Keratinocyte (primary cell): ENCODE measurements around the gene SOX18. TPM values are rescaled to one million over a fixed set of nuclear protein-coding genes. Genes with fewer than 3 reads are reported as not detected.

ENCODE experiments used
- DNase-seq: peaks from one replicate; pipeline ENCODE4 v3.0.0-alpha.2; 2011; ENCODE audit warnings: low read depth, missing footprints, low spot score
- FAIRE-seq: peaks from 2 replicates; lab custom pipeline; 2011; peaks lifted over from hg19 to GRCh38; lab: Jason Lieb, UNC
- H2AFZ ChIP-seq: 2 replicates; pipeline ENCODE4 v1.6.0; 2012; ENCODE audit warnings: low read length, control low read depth, inconsistent platforms; ENCODE audit not compliant: control insufficient read depth
- H3K27ac ChIP-seq: 2 replicates; pipeline ENCODE4 v1.5.1; 2011; ENCODE audit warnings: low read length; ENCODE audit not compliant: control insufficient read depth, insufficient read depth
- H3K27me3 ChIP-seq: 3 replicates; pipeline ENCODE4 v1.6.0; 2011; ENCODE audit warnings: low read length; ENCODE audit not compliant: control insufficient read depth, insufficient read depth; ENCODE audit errors: extremely low read depth
- H3K36me3 ChIP-seq, 2 experiments: 2 replicates in 1 of 2; 3 replicates in 1 of 2; pipeline ENCODE4 v1.5.1; 2011; ENCODE audit warnings: low read length in 2 of 2, mild to moderate bottlenecking in 1 of 2; ENCODE audit not compliant: control insufficient read depth in 2 of 2, insufficient read depth in 2 of 2; ENCODE audit errors: extremely low read depth in 1 of 2
- H3K4me1 ChIP-seq: 3 replicates; pipeline ENCODE4 v1.5.1; 2011; ENCODE audit warnings: low read length; ENCODE audit not compliant: control insufficient read depth, insufficient read depth; ENCODE audit errors: extremely low read depth
- H3K4me2 ChIP-seq: 3 replicates; pipeline ENCODE4 v1.6.0; 2011; ENCODE audit warnings: low read depth, low read length; ENCODE audit not compliant: control insufficient read depth, insufficient read depth; ENCODE audit errors: extremely low read depth
- H3K4me3 ChIP-seq, 3 experiments: fragments of 200-600 bp in 1 of 3; sonication (generic) in 1 of 3; 2 replicates in 2 of 3; 3 replicates in 1 of 3; pipeline ENCODE4 v1.5.1; 2011 to 2016; ENCODE audit warnings: low read length in 3 of 3, mild to moderate bottlenecking in 3 of 3, control low read depth in 2 of 3, inconsistent platforms in 1 of 3, low read depth in 1 of 3, mixed read lengths in 1 of 3, mixed run types in 1 of 3, moderate library complexity in 1 of 3; ENCODE audit not compliant: control insufficient read depth in 2 of 3, insufficient read depth in 2 of 3; ENCODE audit errors: extremely low read depth in 1 of 3
- H3K79me2 ChIP-seq: 2 replicates; pipeline ENCODE4 v1.6.0; 2012; ENCODE audit warnings: low read length; ENCODE audit not compliant: control insufficient read depth, insufficient read depth
- H3K9ac ChIP-seq: 3 replicates; pipeline ENCODE4 v1.6.0; 2011; ENCODE audit warnings: low read length; ENCODE audit not compliant: control insufficient read depth, insufficient read depth; ENCODE audit errors: extremely low read depth
- H3K9me1 ChIP-seq: 3 replicates; pipeline ENCODE4 v1.6.0; 2011; ENCODE audit warnings: low read length; ENCODE audit not compliant: control insufficient read depth, insufficient read depth; ENCODE audit errors: extremely low read depth
- H3K9me3 ChIP-seq: 2 replicates; pipeline ENCODE4 v1.5.1; 2012; ENCODE audit warnings: low read depth, low read length; ENCODE audit not compliant: control insufficient read depth
- H4K20me1 ChIP-seq: 3 replicates; pipeline ENCODE4 v1.6.0; 2011; ENCODE audit warnings: low read length; ENCODE audit not compliant: control insufficient read depth, insufficient read depth; ENCODE audit errors: extremely low read depth
- EZH2 ChIP-seq: IDR thresholded peaks from one replicate; pipeline ENCODE4 v1.6.1; 2012; ENCODE audit warnings: inconsistent platforms, mild to moderate bottlenecking, low read length, moderate library complexity
- dilution Hi-C: fragments of 300-500 bp; cut with MboI; formaldehyde crosslinking; loops from one replicate; pipeline ENCODE4 v1.7.0; 2020; ENCODE audit warnings: low sequenced_read_pairs; ENCODE audit not compliant: extremely low pct_ligation_motif_present
- polyA plus RNA-seq, 5 experiments: library from polyadenylated mRNA; depleted of rRNA in 3 of 5; stranded (reverse) in 3 of 5; stranded (forward) in 1 of 5; unstranded in 1 of 5; fragments of >200 nt; gene quantifications; 1 replicate in 1 of 5; 2 replicates in 3 of 5; 3 replicates in 1 of 5; pipeline versions ENCODE4 v1.2.1 to v1.2.3, GENCODE V29; 2011 to 2012; ENCODE audit warnings: missing spikeins in 2 of 5, low read depth in 1 of 5, low replicate concordance in 1 of 5
- TF ChIP-seq, protein P1 (sequence below), 3 experiments: IDR thresholded peaks in 1 of 3; conservative IDR thresholded peaks in 1 of 3; optimal IDR thresholded peaks in 1 of 3; 2 replicates in 2 of 3; 3 replicates in 1 of 3; pipeline versions ENCODE3 to v1.5.1; 2011; ENCODE audit warnings: low read length in 3 of 3, mild to moderate bottlenecking in 3 of 3, moderate library complexity in 2 of 3, control low read depth in 1 of 3, inconsistent platforms in 1 of 3; ENCODE audit not compliant: insufficient read depth in 2 of 3; ENCODE audit errors: extremely low read depth in 1 of 3

The SOX18 gene
- polyA plus RNA-seq, 1 donor (not counting 4 experiments of a cell fraction or from before 2014, with no cell fraction given) = not detected

- H3K27ac ChIP-seq = no peak overlapping the region
- H3K27me3 ChIP-seq = no peaks in the 10 kb centered on the region
- FAIRE-seq = no peak
- dilution Hi-C loops = no loop called here
- TF ChIP-seq, protein P1, sequence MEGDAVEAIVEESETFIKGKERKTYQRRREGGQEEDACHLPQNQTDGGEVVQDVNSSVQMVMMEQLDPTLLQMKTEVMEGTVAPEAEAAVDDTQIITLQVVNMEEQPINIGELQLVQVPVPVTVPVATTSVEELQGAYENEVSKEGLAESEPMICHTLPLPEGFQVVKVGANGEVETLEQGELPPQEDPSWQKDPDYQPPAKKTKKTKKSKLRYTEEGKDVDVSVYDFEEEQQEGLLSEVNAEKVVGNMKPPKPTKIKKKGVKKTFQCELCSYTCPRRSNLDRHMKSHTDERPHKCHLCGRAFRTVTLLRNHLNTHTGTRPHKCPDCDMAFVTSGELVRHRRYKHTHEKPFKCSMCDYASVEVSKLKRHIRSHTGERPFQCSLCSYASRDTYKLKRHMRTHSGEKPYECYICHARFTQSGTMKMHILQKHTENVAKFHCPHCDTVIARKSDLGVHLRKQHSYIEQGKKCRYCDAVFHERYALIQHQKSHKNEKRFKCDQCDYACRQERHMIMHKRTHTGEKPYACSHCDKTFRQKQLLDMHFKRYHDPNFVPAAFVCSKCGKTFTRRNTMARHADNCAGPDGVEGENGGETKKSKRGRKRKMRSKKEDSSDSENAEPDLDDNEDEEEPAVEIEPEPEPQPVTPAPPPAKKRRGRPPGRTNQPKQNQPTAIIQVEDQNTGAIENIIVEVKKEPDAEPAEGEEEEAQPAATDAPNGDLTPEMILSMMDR (optimal IDR thresholded peaks at IDR 0.05 in 1 of 3, IDR thresholded peaks at IDR 0.05 in 1 of 3, conservative IDR thresholded peaks at IDR 0.05 in 1 of 3; ENCODE audit: extremely low read depth in 1 of 3, insufficient read depth in 2 of 3, low read length in 3 of 3) = no peak
- TF ChIP-seq EZH2 = no peak
- no peaks in the 10 kb centered on the region for H3K9me1 ChIP-seq
- H3K9ac ChIP-seq = no peak overlapping the region
- DNase-seq = no peak
- no peaks in the 10 kb centered on the region for H3K4me1 ChIP-seq
- H3K4me2 ChIP-seq = no peak overlapping the region
- H3K36me3 ChIP-seq = peaks cover 35 to 39% of the 10 kb centered on the region in 2 experiments
- H3K79me2 ChIP-seq = peaks cover 6% of the 10 kb centered on the region
- no peak overlapping the region for H2AFZ ChIP-seq
- no peaks in the 10 kb centered on the region for H3K9me3 ChIP-seq
- H4K20me1 ChIP-seq = no peaks in the 10 kb centered on the region
- no peak overlapping the region for H3K4me3 ChIP-seq
These were observed 23.5 kb downstream of the SOX18 start for GRCh38 chr20:64025826-64026412.

GRCh38 chr20:64025101-64025825 lies 24.2 kb downstream of the SOX18 start:
- FAIRE-seq = no peak

More at GRCh38 chr20:64025101-64025825, 24.2 kb downstream of the SOX18 start:
- no peaks in the 10 kb centered on the region for H3K9me1 ChIP-seq
- H3K79me2 ChIP-seq = peaks cover 6% of the 10 kb centered on the region
- H3K36me3 ChIP-seq = peaks cover 31 to 37% of the 10 kb centered on the region in 2 experiments
- no peaks in the 10 kb centered on the region for H4K20me1 ChIP-seq
- no peak overlapping the region for H3K9ac ChIP-seq
- H3K27ac ChIP-seq = no peak overlapping the region
- no peak overlapping the region for H3K4me3 ChIP-seq
- no peak overlapping the region for H2AFZ ChIP-seq
- H3K9me3 ChIP-seq = no peaks in the 10 kb centered on the region
- TF ChIP-seq, protein P1 (optimal IDR thresholded peaks at IDR 0.05 in 1 of 3, IDR thresholded peaks at IDR 0.05 in 1 of 3, conservative IDR thresholded peaks at IDR 0.05 in 1 of 3; ENCODE audit: extremely low read depth in 1 of 3, insufficient read depth in 2 of 3, low read length in 3 of 3) = no peak
- TF ChIP-seq EZH2 = no peak
- dilution Hi-C loops = no loop called here
- no peak overlapping the region for H3K4me2 ChIP-seq
- H3K4me1 ChIP-seq = no peaks in the 10 kb centered on the region
- H3K27me3 ChIP-seq = no peaks in the 10 kb centered on the region
- DNase-seq = no peak
